Tibial nerve (tissue), 4 donors: ENCODE results near the gene NGRN.

ENCODE experiments used
- EP300 ChIP-seq, 2 donors: sonication (generic); formaldehyde crosslinking; IDR thresholded peaks; one replicate each; pipeline ENCODE4 v1.6.1; 2017; ENCODE audit warnings: antibody characterized with exemption in 2 of 2, mild to moderate bottlenecking in 1 of 2
- POLR2A ChIP-seq, 2 donors: fragments of 450-650 bp; IDR thresholded peaks; one replicate each; pipeline ENCODE4 v1.6.1; 2017; ENCODE audit warnings: antibody characterized with exemption in 2 of 2, mild to moderate bottlenecking in 2 of 2, moderate library complexity in 2 of 2
- TF ChIP-seq, protein P1 (sequence below), 5 experiments: fragments of 200-600 bp in 3 of 5; fragments of 450-650 bp in 2 of 5; sonication (generic) in 3 of 5; IDR thresholded peaks; one replicate each; pipeline ENCODE4 v1.5.1; 2016 to 2019; ENCODE audit warnings: antibody characterized with exemption in 5 of 5, mild to moderate bottlenecking in 3 of 5, moderate library complexity in 2 of 5

- TF ChIP-seq, protein P1, sequence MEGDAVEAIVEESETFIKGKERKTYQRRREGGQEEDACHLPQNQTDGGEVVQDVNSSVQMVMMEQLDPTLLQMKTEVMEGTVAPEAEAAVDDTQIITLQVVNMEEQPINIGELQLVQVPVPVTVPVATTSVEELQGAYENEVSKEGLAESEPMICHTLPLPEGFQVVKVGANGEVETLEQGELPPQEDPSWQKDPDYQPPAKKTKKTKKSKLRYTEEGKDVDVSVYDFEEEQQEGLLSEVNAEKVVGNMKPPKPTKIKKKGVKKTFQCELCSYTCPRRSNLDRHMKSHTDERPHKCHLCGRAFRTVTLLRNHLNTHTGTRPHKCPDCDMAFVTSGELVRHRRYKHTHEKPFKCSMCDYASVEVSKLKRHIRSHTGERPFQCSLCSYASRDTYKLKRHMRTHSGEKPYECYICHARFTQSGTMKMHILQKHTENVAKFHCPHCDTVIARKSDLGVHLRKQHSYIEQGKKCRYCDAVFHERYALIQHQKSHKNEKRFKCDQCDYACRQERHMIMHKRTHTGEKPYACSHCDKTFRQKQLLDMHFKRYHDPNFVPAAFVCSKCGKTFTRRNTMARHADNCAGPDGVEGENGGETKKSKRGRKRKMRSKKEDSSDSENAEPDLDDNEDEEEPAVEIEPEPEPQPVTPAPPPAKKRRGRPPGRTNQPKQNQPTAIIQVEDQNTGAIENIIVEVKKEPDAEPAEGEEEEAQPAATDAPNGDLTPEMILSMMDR (IDR thresholded peaks at IDR 0.05) = peak in 1 of 5 experiments; percentile 19
- TF ChIP-seq POLR2A (IDR thresholded peaks at IDR 0.05) (peak; percentile 83 to 91), EP300 (IDR thresholded peaks at IDR 0.05) (peak; percentile 58 to 98)
These were observed at the start of gene NGRN for GRCh38 chr15:90265271-90266060.
